Femur (tissue), 1 donor: ENCODE data around the gene MORN4.
A peak's percentile ranks its signal among the peaks of the same experiment; 100 is the strongest.
"Not testable (repeated sequence)": the region's sequence is repeated elsewhere in the genome, so short reads cannot be mapped to it uniquely, and the experiment has no call there.

Source experiments
- DNase-seq: peaks from one replicate; pipeline ENCODE4 v3.0.0-alpha.2; 2017

The MORN4 gene

DNA sequence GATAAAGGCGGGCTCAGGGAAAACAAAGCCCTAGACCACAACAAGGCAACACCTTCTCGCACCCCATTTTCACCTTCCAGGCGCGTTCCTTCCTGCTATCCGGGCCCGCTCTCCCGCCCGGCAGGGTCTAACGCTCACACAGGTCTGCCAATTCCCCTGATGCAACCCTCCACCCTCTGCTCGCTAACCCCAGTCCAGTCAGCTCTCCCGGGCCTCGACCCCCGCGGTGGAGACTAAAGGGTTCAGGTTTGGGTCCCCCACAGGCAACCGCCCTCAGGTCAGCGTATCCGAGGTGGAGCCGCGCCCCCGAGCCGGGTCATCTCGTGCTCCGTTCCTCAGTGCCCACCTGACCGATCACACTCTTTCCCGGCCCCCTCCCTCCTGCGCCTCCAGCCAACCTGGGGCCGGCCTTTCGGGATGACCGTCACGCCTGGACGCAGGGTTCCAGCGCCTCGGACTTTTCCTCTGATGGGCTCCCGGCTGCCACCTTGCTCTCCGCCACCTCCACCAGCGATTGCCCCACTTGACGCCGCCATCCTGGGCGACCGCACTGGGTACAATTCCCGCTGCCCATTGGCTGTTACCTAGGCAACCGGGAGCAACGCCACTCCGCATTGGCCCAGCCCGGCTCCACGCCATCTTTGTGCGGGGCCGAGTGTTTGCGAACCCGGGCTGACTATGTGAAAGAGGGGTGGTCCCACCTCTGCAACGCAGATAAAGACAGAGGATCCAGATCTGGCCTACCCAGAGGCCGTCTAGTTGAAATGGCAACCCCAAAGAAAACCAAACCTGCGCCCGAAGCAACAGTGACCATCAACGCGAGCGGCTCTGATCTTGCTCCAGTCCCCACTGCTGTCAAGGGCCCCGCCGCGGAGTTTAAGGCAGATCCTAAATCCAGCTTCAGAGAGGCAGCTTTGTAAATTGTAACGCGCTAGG is at the start of gene MORN4:
TSS of gene MORN4 (minus strand) at position 552 of the 936 bp plus-strand sequence. CDS start 13,847 bp downstream, outside the sequence.
- peak; percentile 95 for DNase-seq

DNA sequence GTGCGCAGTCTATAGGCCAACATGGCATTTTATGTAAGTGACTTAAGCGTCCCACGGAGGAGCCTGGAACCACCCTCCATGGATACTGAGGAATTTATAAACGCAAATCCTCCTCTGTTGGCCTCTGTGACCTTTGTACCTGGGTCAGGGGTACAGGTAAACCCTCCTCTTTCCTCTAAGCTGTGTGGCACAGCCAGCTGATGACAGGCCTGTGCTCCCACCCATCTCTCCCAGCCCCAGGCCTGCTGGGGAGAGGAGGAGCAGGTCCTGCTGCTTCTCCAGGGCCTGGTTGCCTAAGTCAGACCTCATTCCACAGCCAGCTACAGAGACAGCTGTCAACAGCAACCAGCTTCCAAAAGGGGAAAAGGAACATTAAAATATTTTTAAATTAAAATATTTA is 48.7 kb upstream of the MORN4 start:
- no peak for DNase-seq

DNA sequence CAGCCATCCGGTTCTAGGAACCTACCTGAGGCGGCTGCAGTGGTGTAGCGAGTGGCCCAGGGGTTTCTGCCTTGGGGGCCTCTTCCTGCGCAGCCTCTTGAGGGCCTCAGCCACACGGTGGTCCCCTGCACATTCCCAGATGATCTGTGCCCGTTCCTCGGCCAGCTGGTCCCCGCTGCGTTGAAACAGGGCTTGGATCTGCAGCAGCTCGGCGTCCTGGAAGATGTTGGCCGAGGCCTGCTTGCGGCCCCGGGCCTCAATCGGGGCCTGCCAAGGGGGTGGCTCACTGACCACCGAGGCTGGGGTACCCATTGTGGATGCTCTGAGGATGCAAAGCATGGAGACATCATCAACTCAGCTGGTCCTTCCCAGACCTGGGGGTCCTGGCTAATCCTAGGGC is 46.3 kb upstream of the MORN4 start:
- no peak for DNase-seq

DNA sequence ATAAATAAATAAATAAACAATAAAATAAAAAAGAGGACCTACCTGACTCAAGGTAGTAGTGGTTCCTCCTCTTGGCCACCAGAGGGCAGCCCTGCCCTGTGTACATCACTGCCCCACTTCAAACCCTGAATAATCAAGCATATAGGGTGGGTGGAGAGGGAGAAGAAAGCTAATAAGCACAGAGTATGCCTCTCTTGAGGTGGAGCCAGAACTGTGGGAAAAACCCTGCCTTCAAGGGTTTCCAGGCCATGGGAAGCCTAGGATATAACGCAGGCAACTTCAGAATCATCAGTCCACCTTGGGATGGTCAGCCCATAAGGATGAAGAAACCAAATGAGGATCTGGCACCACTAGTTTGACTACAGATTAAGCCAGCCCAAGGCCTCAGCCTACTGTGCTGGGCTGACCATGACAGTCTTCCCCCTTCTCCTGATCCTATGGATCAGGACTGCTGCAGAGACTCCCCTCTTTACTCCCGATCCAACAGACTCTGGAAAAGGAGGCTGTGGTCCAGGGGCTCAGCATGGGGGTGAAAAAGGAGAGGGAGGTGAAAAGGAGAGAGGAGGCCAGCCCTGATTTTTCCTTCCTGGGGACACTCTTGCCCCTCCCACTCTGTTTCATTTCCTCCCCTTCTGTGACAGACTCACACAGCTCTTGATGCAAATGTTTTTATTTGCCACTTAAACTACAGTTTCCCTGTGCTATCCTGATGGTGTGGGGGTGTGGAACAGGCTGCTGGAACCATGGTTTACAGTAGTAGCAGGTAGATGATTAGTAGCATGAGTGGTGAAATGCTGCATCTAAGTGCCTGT is 43.7 kb upstream of the MORN4 start:
- peak; percentile 48 for DNase-seq

DNA sequence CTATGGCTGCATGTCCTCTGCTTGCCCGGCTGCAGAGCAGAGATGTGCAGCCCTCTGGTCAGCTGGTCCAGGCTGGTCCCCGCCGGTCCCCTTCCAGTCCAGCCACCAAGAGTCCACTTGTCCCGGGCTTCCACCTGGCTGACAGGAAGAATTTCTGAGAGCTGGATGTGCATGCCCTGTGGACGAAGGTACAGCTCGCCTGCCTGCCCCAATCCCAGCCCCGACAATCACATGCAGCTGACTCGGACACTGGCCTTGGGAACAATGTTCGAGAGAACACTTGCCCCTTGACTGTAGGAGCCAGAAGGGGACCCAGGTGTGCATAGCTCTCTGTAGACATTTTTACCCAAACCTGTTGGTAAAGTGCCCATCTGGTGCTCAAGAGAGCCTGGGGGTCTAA is 41.9 kb upstream of the MORN4 start:
- DNase-seq = no peak

DNA sequence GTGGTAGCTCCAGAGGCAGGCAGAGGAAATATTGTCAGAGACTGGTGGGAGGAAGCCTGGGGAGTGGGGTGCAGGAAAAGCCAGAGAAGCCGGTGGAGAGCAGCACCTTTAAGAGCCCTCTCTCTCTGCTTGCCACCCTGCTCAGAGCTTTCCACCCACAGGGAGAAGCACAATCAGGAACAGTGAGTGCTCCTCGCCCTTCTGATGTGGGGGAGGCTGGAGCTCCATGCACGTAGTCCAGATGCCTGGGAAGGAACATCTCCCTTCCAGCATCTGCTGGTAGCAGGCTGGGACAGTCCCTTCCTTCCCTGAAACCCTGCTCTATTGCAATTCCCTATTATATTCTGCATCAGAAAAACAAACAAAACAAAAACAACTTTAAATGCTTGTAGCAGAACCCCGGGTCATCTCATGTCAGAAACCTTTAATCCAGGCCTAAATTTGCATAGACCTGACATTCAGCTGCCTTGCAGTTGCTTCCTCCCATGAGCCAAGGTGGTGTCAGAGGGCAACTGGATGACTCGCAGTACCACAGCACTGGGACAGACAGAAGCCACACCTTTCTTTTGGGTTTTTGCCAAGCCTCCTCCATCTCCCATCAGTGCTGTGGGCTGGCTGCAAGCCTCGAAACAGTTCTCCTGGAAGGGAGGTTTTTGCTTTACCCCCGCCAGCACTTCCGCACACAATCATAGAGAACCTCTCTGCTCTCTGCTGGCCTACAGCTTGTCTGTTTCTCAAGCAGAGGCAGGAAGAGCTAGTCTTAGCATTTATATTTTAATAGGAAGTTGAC is 40.6 kb upstream of the MORN4 start:
- no peak for DNase-seq

DNA sequence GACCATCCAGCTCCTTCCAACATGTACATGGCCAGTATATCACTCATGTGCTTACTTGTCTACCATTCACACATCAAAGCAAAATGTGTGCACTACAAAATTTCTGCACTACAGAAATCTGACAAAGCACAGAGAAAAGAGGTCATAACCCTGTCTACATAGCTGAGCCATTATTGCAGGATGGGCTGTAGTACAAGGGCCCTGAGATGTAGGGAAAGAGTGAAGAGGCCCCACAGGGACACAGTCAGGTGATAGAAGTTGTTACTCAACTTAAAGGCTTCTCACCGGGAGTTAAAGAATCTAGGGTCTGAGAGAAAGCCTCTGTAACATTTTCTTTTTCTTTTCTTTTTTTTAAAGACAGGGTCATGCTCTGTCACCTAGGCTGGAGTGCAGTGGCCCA is 36.3 kb upstream of the MORN4 start:
- no peak for DNase-seq

DNA sequence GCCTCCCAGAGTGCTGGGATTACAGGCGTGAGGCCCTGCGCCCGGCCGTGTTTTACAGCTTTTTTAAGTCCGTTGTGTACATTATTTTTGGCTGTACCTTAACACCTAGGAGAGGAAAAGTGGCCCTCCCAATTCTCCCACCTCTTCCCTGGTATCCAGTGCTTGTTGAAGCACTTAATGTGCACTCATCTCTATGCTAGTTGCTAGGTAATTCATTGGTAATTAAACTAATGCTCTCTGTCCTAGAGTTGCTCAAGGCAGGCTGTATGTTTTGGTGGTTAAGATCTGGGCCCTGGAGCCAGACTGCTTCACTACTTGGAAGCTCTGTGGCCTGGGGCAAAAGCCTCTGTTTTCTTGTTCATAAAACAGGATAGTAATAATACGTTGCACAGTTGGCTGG is 34.2 kb upstream of the MORN4 start:
- DNase-seq = no peak

DNA sequence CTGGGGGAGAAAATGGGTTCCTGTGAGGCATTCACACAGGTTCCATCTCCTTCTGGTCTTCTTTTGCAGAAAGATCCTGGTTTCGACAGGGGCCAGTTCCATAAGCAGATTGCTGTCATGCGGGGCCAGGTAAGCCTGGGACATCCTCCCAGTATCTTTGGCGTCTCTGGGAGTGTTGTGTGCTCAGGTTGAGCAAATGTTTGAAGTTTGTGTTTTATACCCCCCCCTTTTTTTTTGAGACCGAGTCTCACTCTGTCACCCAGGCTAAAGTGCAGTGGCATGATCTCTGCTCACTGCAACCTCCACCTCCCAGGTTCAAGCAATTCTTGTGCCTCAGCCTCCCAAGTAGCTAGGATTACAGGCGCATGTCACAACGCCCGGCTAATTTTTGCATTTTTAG is 33.7 kb upstream of the MORN4 start:
- DNase-seq = no peak

DNA sequence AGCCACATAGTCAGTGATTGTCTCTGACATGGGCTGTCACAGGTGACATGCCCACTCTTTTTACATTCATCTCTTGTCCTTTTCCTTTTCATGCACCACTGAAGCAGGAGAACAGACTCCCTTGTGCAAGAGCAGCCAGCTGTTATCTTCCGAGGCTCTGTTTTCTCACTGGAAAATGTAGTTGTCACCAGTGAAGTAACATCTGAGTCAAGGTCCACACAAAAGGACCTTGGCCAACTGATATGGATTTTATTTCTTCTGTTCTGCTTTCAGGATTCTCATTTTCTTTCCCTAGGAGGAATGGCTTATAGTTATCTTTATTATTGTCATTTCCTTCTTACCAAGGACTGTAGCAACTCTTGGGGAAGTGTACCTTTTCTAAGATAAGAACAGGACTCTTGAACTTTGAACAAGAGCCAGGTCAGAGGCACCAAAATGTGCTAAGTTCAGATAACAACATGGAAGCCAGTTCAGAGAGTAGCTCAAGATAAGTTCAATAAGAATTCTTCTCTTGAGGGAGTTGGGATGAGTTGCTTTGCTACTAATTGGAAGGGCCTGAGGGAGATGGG is 31.1 kb upstream of the MORN4 start:
- no peak for DNase-seq

DNA sequence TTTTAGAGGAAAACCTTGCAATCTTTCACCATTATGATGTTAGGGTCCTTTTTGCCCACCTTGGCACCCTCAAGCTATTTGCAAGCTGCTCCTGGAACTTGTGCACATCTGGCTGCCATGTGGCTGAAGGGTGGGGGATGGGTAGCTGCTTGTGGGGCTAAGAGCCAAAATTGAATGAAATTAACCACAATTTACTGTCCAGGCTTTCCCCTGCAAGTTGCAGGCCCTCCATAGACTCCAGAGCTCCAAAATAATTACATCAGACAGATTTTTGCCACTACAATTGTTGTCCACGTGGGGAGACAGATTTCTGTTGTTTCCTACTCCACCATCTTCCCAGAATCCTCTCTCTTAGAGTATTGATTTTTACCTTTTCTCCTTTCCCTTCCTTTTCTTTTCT is 26.3 kb upstream of the MORN4 start:
- no peak for DNase-seq

DNA sequence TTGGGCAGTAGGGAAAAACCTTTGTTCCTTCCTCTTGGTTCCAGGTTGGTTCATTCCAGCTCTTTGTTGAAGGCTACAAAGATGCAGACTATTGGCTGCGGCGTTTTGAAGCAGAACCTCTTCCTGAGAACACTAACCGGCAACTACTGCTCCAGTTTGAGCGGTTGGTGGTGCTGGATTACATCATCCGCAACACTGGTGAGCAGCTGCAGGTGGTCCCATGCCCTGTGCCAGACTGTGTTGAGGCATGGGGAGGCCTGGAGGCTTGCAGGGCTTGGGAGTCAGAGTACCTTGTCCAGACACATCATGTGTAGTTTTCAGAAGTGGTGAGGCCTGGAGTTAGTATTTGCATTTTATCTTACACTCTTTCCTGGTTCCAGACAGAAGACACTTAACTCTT is 23.5 kb upstream of the MORN4 start:
- no peak for DNase-seq

DNA sequence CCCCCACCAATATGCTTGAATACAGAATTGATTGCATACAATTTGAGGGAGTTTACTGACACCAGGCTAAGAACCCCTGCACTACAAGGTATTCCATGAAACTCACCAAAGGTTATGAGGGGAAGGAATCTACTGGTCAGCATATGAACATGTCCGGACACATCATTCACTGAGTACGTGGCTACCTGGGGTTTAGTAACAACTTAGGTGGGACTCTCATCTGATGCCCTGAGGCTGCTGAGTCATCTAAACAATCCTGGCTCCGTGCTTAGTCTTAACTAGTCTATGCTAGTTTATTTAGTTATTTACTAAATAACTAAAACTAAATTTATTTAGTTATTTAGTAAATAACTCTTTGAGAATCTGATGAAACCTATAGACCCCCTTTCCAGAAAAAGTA is 18.5 kb upstream of the MORN4 start:
- no peak for DNase-seq

DNA sequence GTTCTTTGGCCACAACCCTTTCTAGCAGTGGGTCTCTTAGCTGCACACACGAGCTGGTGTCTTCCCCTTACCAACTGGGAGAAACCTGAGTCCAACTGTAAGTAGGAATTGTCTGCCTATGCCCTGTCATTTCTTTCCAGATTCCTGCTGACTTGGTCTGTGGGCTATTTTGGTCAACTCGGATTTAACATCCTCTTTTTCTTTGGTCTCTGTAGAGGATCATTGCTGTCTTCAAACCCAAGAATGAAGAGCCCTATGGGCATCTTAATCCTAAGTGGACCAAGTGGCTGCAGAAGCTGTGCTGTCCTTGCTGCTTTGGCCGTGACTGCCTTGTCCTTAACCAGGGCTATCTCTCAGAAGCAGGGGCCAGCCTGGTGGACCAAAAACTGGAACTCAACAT is 17.4 kb upstream of the MORN4 start:
- DNase-seq = no peak

DNA sequence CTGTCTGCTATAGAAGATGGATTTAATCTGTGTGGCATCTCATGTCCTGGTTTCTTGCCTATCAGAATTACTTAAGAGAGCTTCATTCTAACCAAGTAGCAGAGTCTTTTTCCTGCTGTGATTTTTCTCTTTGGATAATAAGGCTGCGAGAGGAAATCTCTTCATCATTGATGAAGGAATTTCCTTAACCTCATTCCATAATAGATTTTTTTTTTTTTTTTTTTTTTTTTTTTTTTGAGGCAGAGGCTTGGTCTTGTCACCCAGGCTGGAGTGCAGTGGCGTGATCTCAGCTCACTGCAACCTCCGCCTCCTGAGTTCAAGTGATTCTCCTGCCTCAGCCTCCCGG is 16.1 kb upstream of the MORN4 start:
- not testable (repeated sequence) for DNase-seq

DNA sequence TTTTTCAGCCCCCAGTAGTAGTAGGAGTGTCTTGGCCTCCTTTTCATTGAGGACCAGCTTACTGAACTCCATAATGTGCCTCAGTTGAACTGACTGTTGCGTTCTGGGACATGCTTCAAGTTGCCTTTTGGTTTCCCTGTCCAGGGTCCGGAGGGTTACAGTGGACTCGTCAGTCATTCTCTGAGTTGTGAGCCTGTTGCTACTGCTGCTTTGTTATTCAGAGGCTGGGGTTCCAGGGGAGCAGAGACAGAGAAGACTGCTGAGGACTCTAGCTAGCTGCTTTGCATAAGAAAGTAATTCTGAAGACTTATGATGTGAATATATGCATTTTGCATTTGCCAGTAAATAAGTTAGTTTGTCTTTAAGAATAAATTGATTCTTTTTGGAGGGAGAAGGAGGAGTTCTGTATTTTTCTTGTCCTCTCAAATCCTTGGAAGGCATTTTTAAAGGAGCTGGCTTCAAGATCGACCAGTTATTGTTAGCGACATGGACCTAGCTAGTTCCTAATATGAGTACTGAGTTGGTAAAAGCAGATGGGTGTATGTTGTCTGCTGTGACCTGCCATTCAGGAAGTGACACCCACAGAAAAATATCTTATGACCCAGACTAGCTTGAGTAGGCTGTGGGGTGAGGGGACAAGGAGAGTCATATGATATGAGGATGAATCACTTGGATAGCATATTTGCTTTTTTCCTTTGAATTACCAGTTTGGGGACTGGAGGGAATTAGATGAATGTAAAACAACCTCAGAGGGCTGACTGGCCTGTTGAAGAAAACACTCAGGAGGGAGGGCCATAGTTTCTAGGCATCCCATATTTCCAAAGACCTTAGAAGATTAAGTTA is 15.5 kb upstream of the MORN4 start:
- DNase-seq = no peak

DNA sequence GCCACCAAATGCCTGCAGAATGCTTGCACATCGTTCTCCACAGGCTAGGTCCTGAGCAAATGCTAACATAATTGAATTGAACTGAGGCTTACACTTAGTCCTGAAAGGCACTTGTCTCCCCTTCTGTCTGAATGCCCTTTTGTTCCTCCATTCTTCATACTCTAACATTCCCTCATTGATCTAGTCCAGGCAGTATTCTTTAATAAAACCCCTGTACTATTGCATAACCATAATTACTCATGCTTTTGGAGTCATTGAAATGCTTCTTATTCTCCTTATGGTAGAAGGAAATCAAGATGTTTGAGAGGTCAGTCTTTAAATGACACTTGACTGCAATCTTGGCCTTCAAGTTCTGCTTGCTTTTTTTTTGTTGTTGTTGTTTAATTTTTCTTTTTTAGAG is 14.3 kb upstream of the MORN4 start:
- no peak for DNase-seq

DNA sequence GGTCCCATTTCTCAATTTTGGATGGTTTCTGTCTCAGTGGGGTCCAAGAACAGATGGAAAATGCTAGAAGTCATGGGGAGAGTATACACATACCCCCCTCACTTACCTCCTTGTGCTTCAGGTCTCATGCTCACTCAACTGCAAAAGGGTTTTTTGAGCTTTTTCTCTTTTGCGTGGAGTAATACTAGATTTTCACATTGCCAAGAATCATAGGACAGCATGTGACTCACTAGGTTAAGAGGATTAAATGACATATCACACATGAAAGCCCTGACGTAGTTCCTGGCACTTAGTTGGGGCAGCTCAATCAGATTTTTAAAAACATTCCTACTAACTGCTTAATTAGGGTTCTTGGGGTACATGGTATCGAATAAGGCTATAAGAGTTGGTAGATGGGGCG is 11.6 kb upstream of the MORN4 start:
- DNase-seq = no peak

DNA sequence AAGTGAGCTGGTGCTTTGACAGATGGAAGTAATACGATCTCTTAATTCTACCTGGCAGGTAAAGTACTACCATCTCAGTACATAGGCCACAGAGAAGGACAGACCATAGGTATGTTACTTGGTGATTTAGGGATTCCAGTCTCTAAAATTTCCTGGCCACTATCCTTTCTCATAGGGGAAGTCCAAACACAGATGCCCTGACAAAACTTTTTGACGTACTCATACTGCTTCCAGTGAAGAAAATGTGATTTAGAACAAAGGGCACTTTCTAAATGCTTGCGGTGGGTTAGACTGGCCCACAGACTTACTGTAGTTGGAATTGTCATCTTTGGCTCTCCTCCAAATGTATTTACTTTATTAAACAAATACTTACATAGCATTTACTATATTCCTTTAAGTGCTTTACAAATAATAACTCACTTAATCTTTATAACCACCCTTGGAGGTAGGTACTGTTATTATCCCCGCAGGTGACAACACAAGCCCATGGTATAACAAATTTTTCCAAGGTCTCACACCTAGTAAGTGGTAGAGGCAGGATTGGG is 10.2 kb upstream of the MORN4 start:
- no peak for DNase-seq

DNA sequence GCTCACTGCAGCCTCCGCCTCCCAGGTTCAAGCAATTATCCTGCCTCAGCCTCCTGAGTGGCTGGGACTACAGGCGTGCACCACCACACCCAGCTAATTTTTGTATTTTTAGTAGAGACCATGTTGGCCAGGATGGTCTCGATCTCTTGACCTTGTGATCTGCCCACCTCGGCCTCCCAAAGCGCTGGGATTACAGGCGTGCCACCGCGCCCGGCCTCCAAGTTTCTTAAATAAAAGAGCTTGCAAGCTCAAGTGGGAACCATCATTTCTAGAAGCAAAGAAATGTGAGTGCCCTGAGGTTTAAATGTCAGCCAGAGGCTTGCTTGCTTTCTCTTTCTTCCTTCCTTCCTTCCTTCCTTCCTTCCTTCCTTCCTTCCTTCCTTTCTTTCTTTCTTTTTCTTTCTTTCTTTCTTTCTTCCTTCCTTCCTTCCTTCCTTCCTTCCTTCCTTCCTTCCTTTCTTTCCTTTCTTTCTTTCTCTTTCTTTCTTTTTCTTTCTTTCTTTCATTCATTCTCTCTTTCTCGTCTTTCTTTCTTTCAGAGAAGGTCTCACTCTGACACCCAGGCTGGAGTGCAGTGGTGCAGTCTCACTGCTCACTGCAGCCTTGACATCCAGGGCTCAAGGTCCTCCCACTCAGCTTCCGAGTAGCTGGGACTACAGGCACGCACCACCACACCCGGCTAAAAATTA is 9.3 kb upstream of the MORN4 start:
- DNase-seq = not testable (repeated sequence)
